ENCODE results near the gene PDE6A. TPM values are rescaled to one million over a fixed set of nuclear protein-coding genes. Genes with fewer than 3 reads are reported as not detected.

Gene PDE6A
- total and polyA plus RNA-seq, 2 of the 8 experiments (the other 6 are each of a cell fraction or from before 2014, with no cell fraction given): not detected

- ChIA-PET POLR2A (ENCODE audit: partially characterized antibody) (interaction anchor here (0.6 kb wide), 1 partner anchor 351 kb away, joined by 3 read pairs; no protein-coding TSS in a partner anchor), CTCF (ENCODE audit: partially characterized antibody) (interaction anchor here (1.1 kb wide), 1 partner anchor 15 kb away, joined by 3 read pairs; no protein-coding TSS in a partner anchor)
- no peak overlapping the region for H3K9ac ChIP-seq (replicated peaks in 1 of 4; ENCODE audit: extremely low read depth in 1 of 4, low read depth in 3 of 4, low read length in 3 of 4)
- no peak overlapping the region for H2BK20ac ChIP-seq (ENCODE audit: low read length)
- H2AK5ac ChIP-seq (ENCODE audit: low read depth, low read length): no peak overlapping the region
- no peak for TF ChIP-seq RXRA (IDR thresholded peaks at IDR 0.05; ENCODE audit: insufficient read depth, low read depth, low read length)
- TF ChIP-seq TBP (IDR thresholded peaks at IDR 0.05; ENCODE audit: low read depth, low read length): no peak
- no peak for TF ChIP-seq HDAC2 (IDR thresholded peaks at IDR 0.05; ENCODE audit: borderline replicate concordance in 1 of 2, low read depth in 2 of 2, low read length in 2 of 2)
- no peak for TF ChIP-seq MAX (IDR thresholded peaks at IDR 0.05)
- no peak for TF ChIP-seq POLR2A (IDR thresholded peaks at IDR 0.05; ENCODE audit: control extremely low read depth in 1 of 2, low read depth in 2 of 2, low read length in 2 of 2)
- no peak for TF ChIP-seq KDM5A (IDR thresholded peaks at IDR 0.05; ENCODE audit: low read length)
- no peak for TF ChIP-seq HDAC6 (IDR thresholded peaks at IDR 0.05; ENCODE audit: low read depth, low read length)
- no peak for TF ChIP-seq EP300 (IDR thresholded peaks at IDR 0.05; ENCODE audit: borderline replicate concordance in 1 of 2, low read depth in 2 of 2, low read length in 2 of 2)
- TF ChIP-seq SIN3A (conservative IDR thresholded peaks at IDR 0.05 in 1 of 2, IDR thresholded peaks at IDR 0.05 in 1 of 2; ENCODE audit: low read depth in 1 of 2, low read length in 2 of 2): no peak
- TF ChIP-seq PHF8 (conservative IDR thresholded peaks at IDR 0.05; ENCODE audit: low read depth, low read length): no peak
- no peak overlapping the region for H2BK5ac ChIP-seq (ENCODE audit: low read depth, low read length)
- H4K20me1 ChIP-seq (replicated peaks in 1 of 2; ENCODE audit: control insufficient read depth in 1 of 2, insufficient read depth in 2 of 2, low read length in 2 of 2): no peaks in the 10 kb centered on the region
- H3K56ac ChIP-seq (replicated peaks; ENCODE audit: insufficient read length, low read depth, low read length): no peak overlapping the region
- H2BK15ac ChIP-seq (ENCODE audit: low read length): no peak overlapping the region
- H3K27ac ChIP-seq (ENCODE audit: low read depth, low read length): no peak overlapping the region
- H4K8ac ChIP-seq (ENCODE audit: extremely low read depth, insufficient read depth, low read length): no peak overlapping the region
- no peak overlapping the region for H3K18ac ChIP-seq (ENCODE audit: extremely low read depth, low read length)
- no peak overlapping the region for H3K4ac ChIP-seq (replicated peaks; ENCODE audit: insufficient read length, low read depth, low read length)
- H3K4me3 ChIP-seq (ENCODE audit: extremely low read depth in 1 of 4, insufficient read depth in 2 of 4, low read depth in 3 of 4, low read length in 4 of 4): no peak overlapping the region
- WGBS, 2 experiments (ENCODE audit: extremely low coverage in 1 of 2, insufficient coverage in 1 of 2, insufficient read length in 1 of 2, insufficient replicate concordance in 2 of 2, low coverage in 1 of 2, low lambda C conversion rate in 2 of 2, missing lambda C conversion rate in 1 of 2): 85% methylated on average over 2 of the region's 2 CpGs; no CpG with 5 or more reads in 1 of the 2 experiments
- DNase-seq (ENCODE audit: low read depth in 1 of 2, low spot score in 2 of 2): no peak
- no peak overlapping the region for H3K14ac ChIP-seq (ENCODE audit: insufficient read length)
- no peak overlapping the region for H2AFZ ChIP-seq (ENCODE audit: low read length)
- H3K4me1 ChIP-seq (replicated peaks in 1 of 4; ENCODE audit: control insufficient read depth in 3 of 4, insufficient read depth in 4 of 4, low read length in 3 of 4): peaks cover 0 to 3% (median 1%) of the 10 kb centered on the region in 4 experiments; a peak in 1 of 7 replicates
- no peak overlapping the region for H2BK12ac ChIP-seq (ENCODE audit: low read depth, low read length)
- H3K23ac ChIP-seq (ENCODE audit: insufficient read length): no peak overlapping the region
- no peaks in the 10 kb centered on the region for H3K9me3 ChIP-seq (ENCODE audit: insufficient read depth in 2 of 2, low read depth in 1 of 2, low read length in 1 of 2)
- H3K79me2 ChIP-seq (ENCODE audit: control insufficient read depth in 1 of 2, insufficient read depth in 2 of 2, low read length in 2 of 2): no peaks in the 10 kb centered on the region
- no peak overlapping the region for H2BK120ac ChIP-seq (replicated peaks; ENCODE audit: low read depth, low read length)
- no peak overlapping the region for H3K4me2 ChIP-seq (ENCODE audit: insufficient read depth in 1 of 2, low read depth in 2 of 2, low read length in 2 of 2)
- no peak overlapping the region for H4K5ac ChIP-seq (ENCODE audit: insufficient read length, low read depth, low read length)
- H3K36me3 ChIP-seq (ENCODE audit: control insufficient read depth in 2 of 4, insufficient read depth in 4 of 4, low read length in 3 of 4): no peaks in the 10 kb centered on the region
- no peaks in the 10 kb centered on the region for H3K79me1 ChIP-seq (ENCODE audit: low read depth, low read length)
- H3K23me2 ChIP-seq (ENCODE audit: low read depth, low read length): no peaks in the 10 kb centered on the region
- H3K27me3 ChIP-seq (replicated peaks in 1 of 4; ENCODE audit: control insufficient read depth in 3 of 4, extremely low read depth in 1 of 4, insufficient read depth in 3 of 4, low read length in 3 of 4): no peaks in the 10 kb centered on the region
- H4K91ac ChIP-seq (replicated peaks; ENCODE audit: insufficient read length, low read length): no peak overlapping the region
- FAIRE-seq: no peak
Observed at GRCh38 chr5:149942199-149942598, 2.4 kb downstream of the PDE6A start.
